Left ventricle myocardium inferior (tissue), 1 donor: Measurements from ENCODE around the gene UIMC1. TPM values are rescaled to one million over a fixed set of nuclear protein-coding genes. Genes with fewer than 3 reads are reported as not detected.
"Not testable (repeated sequence)": the region's sequence is repeated elsewhere in the genome, so short reads cannot be mapped to it uniquely, and the experiment has no call there.

Experiments
- DNase-seq: peaks from one replicate; pipeline ENCODE4 v3.0.0-alpha.2; 2020
- H3K27ac ChIP-seq: fragments of 200-600 bp; replicated peaks from 2 replicates; pipeline ENCODE4 v1.8.0; 2021
- H3K27me3 ChIP-seq: fragments of 200-600 bp; 2 replicates; pipeline ENCODE4 v1.8.0; 2021; ENCODE audit warnings: low read depth
- H3K36me3 ChIP-seq: fragments of 200-600 bp; 2 replicates; pipeline ENCODE4 v1.8.0; 2021
- H3K4me1 ChIP-seq: fragments of 200-600 bp; 2 replicates; pipeline ENCODE4 v1.8.0; 2021
- H3K4me3 ChIP-seq: fragments of 200-600 bp; 2 replicates; pipeline ENCODE4 v1.8.0; 2021; ENCODE audit warnings: mild to moderate bottlenecking, moderate library complexity
- H3K9me3 ChIP-seq: fragments of 200-600 bp; replicated peaks from 2 replicates; pipeline ENCODE4 v1.8.0; 2021
- CTCF ChIP-seq: fragments of 200-600 bp; IDR thresholded peaks from 2 replicates; pipeline ENCODE4 v1.8.0; 2021; ENCODE audit warnings: antibody characterized with exemption, mild to moderate bottlenecking, borderline replicate concordance
- intact Hi-C: fragments of 100-400 bp; cut with micrococcal nuclease; formaldehyde crosslinking; loops from one replicate; pipeline ENCODE4 v1.11.0; 2022
- total RNA-seq: library from RNA; stranded (reverse); fragmentation: NEBNext Ultra II Directional; extraction: Animal tissue kit (Norgen Biotek cat#: 25700); gene quantifications from one replicate; pipeline ENCODE4 v1.2.1, GENCODE V29; 2021
- donor health status: DM: no; HTN: yes; CAD: no; lungs with severe emphysema.

UIMC1 gene
- total RNA-seq, 1 donor from 2014 or later: 30.7 TPM

GRCh38 chr5:176875783-176876505, 130.6 kb downstream of the UIMC1 start:
- H3K27me3 ChIP-seq: peaks cover 66% of the 10 kb centered on the region
- intact Hi-C loops: no loop called here
- H3K9me3 ChIP-seq: no peaks in the 10 kb centered on the region
- TF ChIP-seq CTCF: no peak
- no peaks in the 10 kb centered on the region for H3K4me1 ChIP-seq
- no peak for DNase-seq
- no peaks in the 10 kb centered on the region for H3K36me3 ChIP-seq
- no peak overlapping the region for H3K4me3 ChIP-seq
- no peak overlapping the region for H3K27ac ChIP-seq

GRCh38 chr5:176875014-176875550, 131.5 kb downstream of the UIMC1 start:
- H3K9me3 ChIP-seq: no peaks in the 10 kb centered on the region
- H3K4me1 ChIP-seq: no peaks in the 10 kb centered on the region
- intact Hi-C loops: no loop called here
- no peak overlapping the region for H3K27ac ChIP-seq
- no peaks in the 10 kb centered on the region for H3K36me3 ChIP-seq
- H3K27me3 ChIP-seq: peaks cover 71% of the 10 kb centered on the region
- no peak for DNase-seq
- no peak for TF ChIP-seq CTCF
- no peak overlapping the region for H3K4me3 ChIP-seq

- DNase-seq: no peak
- no peak for TF ChIP-seq CTCF
- no peaks in the 10 kb centered on the region for H3K36me3 ChIP-seq
- no peaks in the 10 kb centered on the region for H3K9me3 ChIP-seq
- peaks cover 76% of the 10 kb centered on the region for H3K27me3 ChIP-seq
- no peaks in the 10 kb centered on the region for H3K4me1 ChIP-seq
- intact Hi-C loops: no loop called here
- H3K4me3 ChIP-seq: no peak overlapping the region
- no peak overlapping the region for H3K27ac ChIP-seq
Measured at GRCh38 chr5:176874198-176874780, 132.3 kb downstream of the UIMC1 start.

GRCh38 chr5:176873541-176874172, 132.9 kb downstream of the UIMC1 start:
- no peak for DNase-seq
- intact Hi-C loops: no loop called here
- Histone ChIP-seq H3K36me3 (no peaks in the 10 kb centered on the region), H3K4me3 (no peak overlapping the region), H3K27ac (no peak overlapping the region), H3K9me3 (no peaks in the 10 kb centered on the region), H3K27me3 (peaks cover 76% of the 10 kb centered on the region), H3K4me1 (no peaks in the 10 kb centered on the region)
- TF ChIP-seq CTCF: no peak

- H3K27me3 ChIP-seq: peaks cover 76% of the 10 kb centered on the region
- DNase-seq, intact Hi-C loops: not testable (repeated sequence)
Measured at GRCh38 chr5:176873011-176873410, 133.6 kb downstream of the UIMC1 start.

GRCh38 chr5:176872586-176872985, 134.0 kb downstream of the UIMC1 start:
- H3K36me3 ChIP-seq, H3K27ac ChIP-seq, H3K9me3 ChIP-seq, intact Hi-C loops, H3K4me3 ChIP-seq, DNase-seq, H3K4me1 ChIP-seq: not testable (repeated sequence)
- peaks cover 76% of the 10 kb centered on the region for H3K27me3 ChIP-seq

More at GRCh38 chr5:176873011-176873410, 133.6 kb downstream of the UIMC1 start:
- H3K4me1 ChIP-seq, H3K27ac ChIP-seq, H3K9me3 ChIP-seq, H3K36me3 ChIP-seq, H3K4me3 ChIP-seq: not testable (repeated sequence)

GRCh38 chr5:176870644-176871043, 135.9 kb downstream of the UIMC1 start:
- H3K4me1 ChIP-seq, H3K36me3 ChIP-seq, DNase-seq, intact Hi-C loops, H3K9me3 ChIP-seq, H3K27ac ChIP-seq, H3K4me3 ChIP-seq: not testable (repeated sequence)
- H3K27me3 ChIP-seq: peaks cover 76% of the 10 kb centered on the region
